Stimulated activated naive CD8-positive, alpha-beta T cell treated with anti-CD3 and anti-CD28 coated beads, Interleukin-15, amount 100 ng/mL, for 72 hours (primary cell): ENCODE results near the gene EEFSEC.

Experiments used
- ATAC-seq: fragments of 150-1000 bp; cut with Tn5 transposase; 2 replicates; pipeline ENCODE4 v1.10.0; 2021; ENCODE audit warnings: mild to moderate bottlenecking, moderate library complexity
- DNase-seq, 2 donors: peaks; one replicate each; pipeline ENCODE4 v3.0.0; 2021 to 2022
- H3K27ac Mint-ChIP-seq, 2 donors: one replicate each; pipeline ENCODE4 v1.8.0; 2022; ENCODE audit warnings: mild to moderate bottlenecking in 2 of 2, mixed read lengths in 2 of 2, moderate library complexity in 2 of 2
- H3K27me3 Mint-ChIP-seq: one replicate; pipeline ENCODE4 v1.8.0; 2022; ENCODE audit warnings: mixed read lengths
- H3K4me1 Mint-ChIP-seq: one replicate; pipeline ENCODE4 v1.8.0; 2022; ENCODE audit warnings: mild to moderate bottlenecking, mixed read lengths
- H3K4me3 Mint-ChIP-seq, 2 donors: one replicate each; pipeline ENCODE4 v1.8.0; 2022; ENCODE audit warnings: mild to moderate bottlenecking in 2 of 2, mixed read lengths in 2 of 2, moderate library complexity in 1 of 2
- H3K9me3 Mint-ChIP-seq, 2 donors: one replicate each; pipeline ENCODE4 v1.8.0; 2022; ENCODE audit warnings: mixed read lengths in 2 of 2

The EEFSEC gene

GRCh38 chr3:128235207-128235926 lies 82.1 kb downstream of the EEFSEC start:
- Mint-ChIP-seq H3K27me3 (no peaks in the 10 kb centered on the region), H3K9me3 (no peaks in the 10 kb centered on the region), H3K4me1 (peaks cover 17% of the 10 kb centered on the region), H3K4me3 (no peak overlapping the region), H3K27ac (no peak overlapping the region)
- no peak for DNase-seq
- ATAC-seq, result no peak

DNA sequence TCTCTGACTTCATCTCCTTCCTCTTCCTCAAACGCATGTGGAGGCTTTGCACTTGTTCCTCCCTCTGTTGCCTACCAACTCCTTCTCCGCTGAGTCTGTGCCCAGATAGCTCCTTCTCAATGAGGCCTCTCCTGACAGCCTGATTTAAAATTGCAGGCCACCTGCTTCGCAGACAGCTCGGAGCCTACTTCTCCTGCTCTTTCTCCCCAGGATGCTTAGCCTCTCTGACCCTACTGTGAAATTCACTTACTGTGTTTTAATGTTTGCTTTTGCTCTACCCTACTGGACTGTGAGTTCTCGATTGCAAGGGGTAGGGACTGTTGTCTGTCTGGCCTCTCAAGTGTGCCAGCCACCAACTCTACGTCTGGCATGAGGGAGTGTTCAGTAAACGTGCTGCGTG lies 83.4 kb downstream of the EEFSEC start:
- Mint-ChIP-seq H3K9me3 (no peaks in the 10 kb centered on the region), H3K27ac (no peak overlapping the region), H3K4me1 (peaks cover 22% of the 10 kb centered on the region), H3K27me3 (no peaks in the 10 kb centered on the region), H3K4me3 (no peak overlapping the region)
- DNase-seq (no peak), ATAC-seq (no peak)

- H3K27ac Mint-ChIP-seq, result no peak overlapping the region
- H3K4me1 Mint-ChIP-seq, result peaks cover 25% of the 10 kb centered on the region
- no peaks in the 10 kb centered on the region for H3K9me3 Mint-ChIP-seq
- ATAC-seq (no peak), DNase-seq (no peak)
- H3K27me3 Mint-ChIP-seq, result no peaks in the 10 kb centered on the region
- H3K4me3 Mint-ChIP-seq, result no peak overlapping the region
These were observed 84.3 kb downstream of the EEFSEC start for GRCh38 chr3:128237348-128238183.

DNA sequence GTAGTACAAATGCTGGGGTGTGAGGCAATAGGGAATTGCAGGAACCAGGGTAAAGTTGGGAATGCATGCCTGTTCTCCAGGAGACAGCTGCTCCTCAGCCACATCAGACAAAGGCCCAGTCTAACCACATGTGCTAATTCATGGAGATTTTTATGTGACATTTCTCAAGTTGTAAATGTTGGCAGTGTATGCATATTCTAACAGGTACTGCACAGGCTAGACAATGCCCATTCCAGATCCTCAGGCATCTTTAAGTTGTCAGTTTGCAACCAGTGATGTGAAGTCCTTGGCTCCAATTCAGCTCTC lies 84.9 kb downstream of the EEFSEC start:
- ATAC-seq, result no peak
- H3K27ac Mint-ChIP-seq, result no peak overlapping the region
- H3K4me1 Mint-ChIP-seq, result peaks cover 30% of the 10 kb centered on the region
- no peaks in the 10 kb centered on the region for H3K27me3 Mint-ChIP-seq
- no peak for DNase-seq
- no peaks in the 10 kb centered on the region for H3K9me3 Mint-ChIP-seq
- no peak overlapping the region for H3K4me3 Mint-ChIP-seq

DNA sequence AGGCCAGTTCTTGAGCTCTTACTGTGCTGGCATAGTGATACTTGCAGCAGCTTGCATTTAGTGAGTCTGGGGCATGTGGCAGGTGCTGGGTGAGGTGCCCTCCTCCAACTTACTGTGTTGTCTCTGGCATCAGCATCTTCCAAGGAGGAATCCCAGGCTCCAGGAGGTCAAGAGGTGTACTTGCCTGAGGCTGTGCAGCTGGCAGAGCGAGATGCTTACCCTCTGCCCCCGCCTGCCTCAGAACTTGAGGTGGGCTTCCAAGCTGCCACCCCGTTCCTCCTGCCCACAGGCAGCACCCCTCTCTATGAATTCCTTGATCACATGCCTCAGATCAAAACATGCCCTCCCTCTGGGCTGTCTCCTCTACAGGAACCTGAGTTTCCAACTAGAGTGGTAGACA lies 86.0 kb downstream of the EEFSEC start:
- Mint-ChIP-seq H3K27me3 (no peaks in the 10 kb centered on the region), H3K27ac (peak overlapping the region in 1 of 2 donors; percentile 89), H3K4me3 (no peak overlapping the region), H3K9me3 (no peaks in the 10 kb centered on the region), H3K4me1 (peaks cover 35% of the 10 kb centered on the region)
- ATAC-seq (no peak), DNase-seq (no peak)

- ATAC-seq (peak; percentile 9), DNase-seq (no peak)
- Mint-ChIP-seq H3K4me1 (peaks cover 35% of the 10 kb centered on the region), H3K27ac (no peak overlapping the region), H3K4me3 (no peak overlapping the region), H3K9me3 (no peaks in the 10 kb centered on the region), H3K27me3 (no peaks in the 10 kb centered on the region)
These were observed 87.0 kb downstream of the EEFSEC start for GRCh38 chr3:128240232-128240631.

- H3K4me3 Mint-ChIP-seq, result no peak overlapping the region
- no peaks in the 10 kb centered on the region for H3K9me3 Mint-ChIP-seq
- peaks cover 35% of the 10 kb centered on the region for H3K4me1 Mint-ChIP-seq
- ATAC-seq (no peak), DNase-seq (no peak)
- H3K27me3 Mint-ChIP-seq, result no peaks in the 10 kb centered on the region
- peak overlapping the region in 1 of 2 donors; percentile 23 for H3K27ac Mint-ChIP-seq
These were observed 88.5 kb downstream of the EEFSEC start for GRCh38 chr3:128241741-128242140.

DNA sequence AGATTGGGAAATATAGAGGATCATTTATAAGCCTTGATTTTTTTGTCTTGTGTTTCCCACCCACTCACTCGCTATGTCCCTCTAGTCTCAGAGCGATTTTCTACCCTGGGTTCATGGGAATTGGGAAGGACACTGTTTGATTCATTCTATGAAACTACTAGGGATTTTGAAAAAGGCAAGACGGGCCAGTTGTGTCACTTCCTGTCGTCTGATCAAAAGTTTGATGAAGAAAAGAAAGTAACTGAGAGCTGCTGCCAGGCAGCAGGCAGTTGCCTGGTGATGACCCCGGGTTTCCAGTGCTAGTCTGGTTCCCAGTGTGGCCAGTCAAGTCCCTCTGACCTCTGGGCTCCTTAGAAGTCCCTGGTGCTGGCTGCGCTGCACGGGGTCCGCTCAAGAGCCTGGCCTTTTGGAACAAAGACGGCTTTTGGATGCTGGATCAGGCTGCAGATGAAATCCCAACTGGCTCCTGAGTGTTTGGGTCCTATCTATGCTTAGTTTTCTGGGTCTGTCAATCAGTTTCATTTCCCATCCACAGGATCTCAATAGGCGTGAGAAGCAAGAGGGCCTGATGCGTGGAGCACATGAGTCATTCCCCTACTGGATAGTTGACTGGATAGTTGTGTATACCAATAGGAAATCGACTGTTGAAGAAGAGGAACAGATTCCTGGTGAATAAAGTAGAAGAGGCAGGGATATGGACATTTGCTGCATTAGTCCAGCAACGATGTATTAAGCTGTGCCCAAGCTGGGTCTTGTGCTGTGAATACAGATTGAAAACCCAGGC lies 89.7 kb downstream of the EEFSEC start:
- Mint-ChIP-seq H3K4me3 (peak overlapping the region; percentile 59 to 61), H3K4me1 (peaks cover 29% of the 10 kb centered on the region), H3K27me3 (no peaks in the 10 kb centered on the region), H3K9me3 (no peaks in the 10 kb centered on the region), H3K27ac (peak overlapping the region; percentile 87)
- ATAC-seq (peak; percentile 54), DNase-seq (no peak)

DNA sequence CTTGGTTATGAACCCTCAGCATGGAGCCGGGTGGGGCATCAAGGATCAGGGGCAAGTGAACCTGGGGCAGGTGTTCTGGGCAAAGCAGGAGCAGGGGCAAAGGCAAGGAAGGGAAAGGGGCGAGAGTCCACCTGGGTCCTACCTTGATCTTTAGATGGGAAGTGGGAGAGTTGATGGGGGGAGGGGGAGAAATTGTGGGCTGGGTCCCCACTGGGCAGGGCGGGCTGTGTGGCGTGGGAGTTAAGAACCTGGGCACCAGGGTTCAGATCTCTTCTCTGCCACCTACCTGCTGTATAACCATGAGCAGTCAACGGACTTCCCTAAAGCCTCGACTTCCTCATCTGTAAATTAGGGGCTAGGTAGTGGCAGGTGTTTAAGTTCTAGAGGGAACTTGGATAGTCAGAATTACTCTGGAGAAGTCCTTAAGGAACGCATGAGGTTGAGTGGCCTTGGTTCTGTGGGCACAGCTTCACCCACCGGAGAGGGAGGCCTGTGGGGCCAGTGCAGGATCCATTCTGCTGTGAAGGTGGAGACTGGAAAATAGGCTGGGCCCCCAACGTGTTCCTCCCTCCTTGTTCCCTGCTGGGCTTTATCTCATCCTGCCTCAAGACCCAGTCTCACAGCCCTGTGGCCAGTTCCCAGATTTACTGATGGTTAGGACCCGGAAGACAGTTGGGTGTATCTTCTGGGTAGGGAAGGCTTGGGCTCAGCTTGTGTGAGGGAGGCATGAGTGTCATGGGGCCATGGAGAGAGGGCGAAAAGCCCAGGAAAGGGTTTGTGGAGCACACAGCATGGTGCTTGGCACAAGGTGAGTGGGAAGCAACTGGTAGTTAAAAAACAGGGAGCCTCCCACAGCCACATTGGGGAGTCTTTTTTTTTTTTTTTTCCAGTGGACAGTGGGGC lies 90.6 kb downstream of the EEFSEC start:
- peak overlapping the region in 1 of 2 donors; percentile 44 for H3K27ac Mint-ChIP-seq
- H3K9me3 Mint-ChIP-seq, result no peaks in the 10 kb centered on the region
- H3K4me3 Mint-ChIP-seq, result no peak overlapping the region
- H3K27me3 Mint-ChIP-seq, result no peaks in the 10 kb centered on the region
- ATAC-seq, result no peak
- no peak for DNase-seq
- peaks cover 28% of the 10 kb centered on the region for H3K4me1 Mint-ChIP-seq

DNA sequence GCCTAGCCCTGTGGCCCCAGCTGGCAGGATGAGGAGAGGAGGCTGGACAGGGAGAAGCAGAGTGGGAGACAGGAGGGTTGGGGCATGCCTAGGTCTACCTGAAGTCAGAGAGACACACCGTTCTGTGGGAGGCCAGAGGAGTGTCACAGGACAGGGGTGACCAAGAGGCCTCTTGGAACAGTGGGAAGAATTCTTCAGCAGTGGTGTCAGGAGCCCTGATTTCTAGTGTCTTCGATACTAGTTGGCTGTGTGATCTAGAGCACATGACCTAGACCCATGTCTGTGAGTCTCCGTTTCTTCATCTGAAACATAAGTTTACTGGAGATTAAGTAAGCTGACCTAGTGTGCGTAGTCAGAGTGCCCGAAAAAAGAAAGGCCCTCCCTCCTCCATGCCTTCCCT lies 92.2 kb downstream of the EEFSEC start:
- no peak overlapping the region for H3K4me3 Mint-ChIP-seq
- H3K4me1 Mint-ChIP-seq, result peaks cover 18% of the 10 kb centered on the region
- H3K27me3 Mint-ChIP-seq, result no peaks in the 10 kb centered on the region
- ATAC-seq, result no peak
- no peak for DNase-seq
- H3K9me3 Mint-ChIP-seq, result peaks cover 0 to under 1% of the 10 kb centered on the region in 2 donors
- peak overlapping the region; percentile 65 to 84 for H3K27ac Mint-ChIP-seq

DNA sequence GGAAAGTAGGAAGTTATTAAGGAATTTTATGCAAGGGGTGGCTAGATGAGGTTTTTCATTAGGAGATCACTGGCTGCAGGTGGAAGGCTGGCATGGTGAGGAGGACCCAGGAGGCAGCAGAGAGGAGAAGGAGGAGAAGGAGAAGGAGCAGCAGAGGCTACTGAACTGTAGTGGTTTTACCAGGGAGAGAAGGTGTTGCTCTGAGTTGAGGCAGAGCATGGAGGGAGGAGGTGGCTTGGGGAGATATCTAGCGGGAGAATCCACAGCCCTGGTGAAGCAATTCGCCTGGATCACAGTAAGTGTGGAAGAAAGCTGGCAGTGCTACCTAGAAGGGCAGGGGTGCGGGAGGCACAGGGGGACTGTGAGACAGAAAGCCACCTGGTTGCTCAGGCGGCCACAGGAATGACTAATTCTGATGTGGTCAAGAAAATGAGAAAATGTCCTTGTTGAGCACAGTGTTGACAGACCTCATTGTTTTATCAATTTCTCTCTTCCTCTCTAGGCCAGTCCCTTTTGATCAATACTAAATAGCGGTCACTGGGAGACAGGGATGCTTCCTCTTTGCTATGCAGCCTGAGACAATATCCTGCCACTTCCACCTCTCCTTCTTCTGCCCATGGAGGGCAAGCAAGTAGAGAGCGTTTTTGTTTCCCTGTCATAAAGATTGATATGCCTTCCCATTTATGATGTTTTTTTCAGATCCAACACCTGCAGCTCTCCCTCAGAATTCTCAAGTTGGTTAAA lies 94.6 kb downstream of the EEFSEC start:
- H3K27ac Mint-ChIP-seq, result no peak overlapping the region
- H3K4me3 Mint-ChIP-seq, result no peak overlapping the region
- DNase-seq (no peak), ATAC-seq (no peak)
- H3K27me3 Mint-ChIP-seq, result no peaks in the 10 kb centered on the region
- H3K9me3 Mint-ChIP-seq, result peaks cover 0 to 4% of the 10 kb centered on the region in 2 donors
- H3K4me1 Mint-ChIP-seq, result peaks cover 15% of the 10 kb centered on the region

DNA sequence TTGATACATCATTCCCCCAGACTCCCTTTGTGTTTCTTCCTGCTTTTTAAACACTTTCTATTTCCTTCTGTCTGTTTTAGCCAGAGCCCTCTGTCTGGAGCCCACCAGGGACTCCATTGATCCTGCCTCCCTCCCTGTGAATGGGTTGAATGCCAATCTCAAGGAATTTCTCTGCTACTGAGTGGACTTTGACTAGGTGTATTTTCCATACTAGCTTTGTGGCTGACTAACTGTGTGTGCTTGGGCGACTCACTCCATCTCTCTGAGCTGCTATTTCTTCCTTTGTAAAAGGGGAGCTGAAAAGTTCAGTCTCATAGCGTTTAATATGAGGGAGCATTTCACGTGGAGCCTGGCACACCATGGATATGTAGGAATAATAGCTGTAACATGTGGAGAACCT lies 98.8 kb downstream of the EEFSEC start:
- Mint-ChIP-seq H3K9me3 (peaks cover 0 to 4% of the 10 kb centered on the region in 2 donors), H3K4me3 (no peak overlapping the region), H3K4me1 (peaks cover 17% of the 10 kb centered on the region), H3K27me3 (no peaks in the 10 kb centered on the region), H3K27ac (no peak overlapping the region)
- DNase-seq, result no peak
- no peak for ATAC-seq

DNA sequence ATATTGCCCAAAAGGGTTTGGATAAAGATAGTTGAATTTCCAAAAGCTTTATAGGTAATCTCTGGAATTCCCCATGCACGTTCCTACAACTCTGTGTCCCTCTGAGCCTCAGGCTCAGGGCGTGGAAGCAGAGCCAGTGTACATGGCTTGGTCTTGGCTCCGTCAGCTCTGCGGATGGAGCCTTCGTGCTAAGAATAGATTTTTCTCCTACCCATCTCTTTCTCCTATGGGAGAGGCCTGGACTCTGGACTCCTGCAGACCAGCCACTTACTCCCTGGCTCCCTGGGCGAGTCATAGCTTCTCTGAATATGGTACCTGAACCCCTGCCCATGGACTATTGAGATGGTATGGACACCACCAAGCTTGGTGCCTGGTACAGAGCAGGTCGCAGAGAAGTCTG lies 99.9 kb downstream of the EEFSEC start:
- H3K27ac Mint-ChIP-seq, result peak overlapping the region in 1 of 2 donors; percentile 45
- no peaks in the 10 kb centered on the region for H3K27me3 Mint-ChIP-seq
- H3K9me3 Mint-ChIP-seq, result peaks cover 0 to 4% of the 10 kb centered on the region in 2 donors
- ATAC-seq (no peak), DNase-seq (no peak)
- H3K4me3 Mint-ChIP-seq, result no peak overlapping the region
- peaks cover 17% of the 10 kb centered on the region for H3K4me1 Mint-ChIP-seq

GRCh38 chr3:128254066-128254590 lies 100.8 kb downstream of the EEFSEC start:
- peaks cover 17% of the 10 kb centered on the region for H3K4me1 Mint-ChIP-seq
- H3K27ac Mint-ChIP-seq, result no peak overlapping the region
- ATAC-seq (no peak), DNase-seq (no peak)
- no peaks in the 10 kb centered on the region for H3K27me3 Mint-ChIP-seq
- H3K4me3 Mint-ChIP-seq, result no peak overlapping the region
- peaks cover 0 to 4% of the 10 kb centered on the region in 2 donors for H3K9me3 Mint-ChIP-seq
